H1 (cell line): Measurements from ENCODE around the gene NOC4L. TPM values are rescaled to one million over a fixed set of nuclear protein-coding genes. Genes with fewer than 3 reads are reported as not detected.

Experiments
- CEBPB ChIP-seq: IDR thresholded peaks from 2 replicates; pipeline ENCODE4 v1.6.1; 2012; ENCODE audit warnings: low read depth, low read length
- GTF2F1 ChIP-seq: IDR thresholded peaks from 2 replicates; pipeline ENCODE4 v1.6.1; 2012; ENCODE audit warnings: low read depth, low read length, improper control_type of control experiment, borderline replicate concordance
- SIN3A ChIP-seq, 2 experiments: IDR thresholded peaks in 1 of 2; conservative IDR thresholded peaks in 1 of 2; 2 replicates each; pipeline ENCODE4 v1.6.1; 2011 to 2012; ENCODE audit warnings: low read length in 2 of 2, improper control_type of control experiment in 1 of 2, low read depth in 1 of 2, mild to moderate bottlenecking in 1 of 2
- polyA plus RNA-seq, 7 experiments: library from polyadenylated mRNA; depleted of rRNA in 3 of 7; stranded (reverse) in 5 of 7; unstranded in 2 of 7; fragments of >200 nt in 5 of 7; fragments of 200-250 nt in 2 of 7; gene quantifications; 1 replicate in 5 of 7; 2 replicates in 1 of 7; 4 replicates in 1 of 7; pipeline versions ENCODE4 v1.2.1 to v1.2.3, GENCODE V29; 2011 to 2013; ENCODE audit warnings: missing spikeins in 2 of 7, mixed read lengths in 2 of 7
- total RNA-seq: library from RNA; stranded (reverse); fragmentation: NEBNext Ultra II Directional; extraction: Animal tissue kit (Norgen Biotek cat#: 25700); gene quantifications from 2 replicates; pipeline ENCODE4 v1.2.1, GENCODE V29; 2021

Gene NOC4L
- total and polyA plus RNA-seq, 2 of the 8 experiments (the other 6 are each of a cell fraction or from before 2014, with no cell fraction given): 26.8 to 40.3 TPM

GRCh38 chr12:132106921-132107320 lies 37.3 kb upstream of the NOC4L start (continued):
- no peak for TF ChIP-seq SIN3A (conservative IDR thresholded peaks at IDR 0.05 in 1 of 2, IDR thresholded peaks at IDR 0.05 in 1 of 2; ENCODE audit: low read depth in 1 of 2, low read length in 2 of 2)
- no peak for TF ChIP-seq GTF2F1
- TF ChIP-seq CEBPB: no peak
